ENCODE data around the gene SENP3. TPM values are rescaled to one million over a fixed set of nuclear protein-coding genes. Genes with fewer than 3 reads are reported as not detected.

The SENP3 gene
- total and polyA plus RNA-seq, 12 donors: 28.4 to 72.4 (median 43.9) TPM

DNA sequence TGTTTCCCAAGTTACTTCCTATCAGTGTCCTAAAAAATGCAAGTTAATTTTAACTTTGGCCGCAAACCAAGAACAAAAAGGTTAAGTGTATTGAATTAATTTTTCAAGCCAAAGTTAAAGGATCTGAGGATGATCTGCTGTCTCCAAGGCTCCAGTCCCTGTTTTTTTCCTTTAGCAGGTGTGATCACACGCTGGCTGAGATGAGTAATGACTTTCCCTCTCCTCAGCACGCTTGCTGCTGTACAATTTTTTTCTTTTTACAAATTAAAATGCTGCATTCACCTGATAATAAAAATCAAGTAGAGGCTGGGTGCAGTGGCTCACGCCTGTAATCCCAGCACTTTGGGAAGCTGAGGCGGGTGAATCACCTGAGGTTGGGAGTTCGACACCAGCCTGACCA is 16.8 kb upstream of the SENP3 start:
- 48 to 54% (median 52%) methylated on average over 6 of the region's 6 CpGs for WGBS, 4 donors

DNA sequence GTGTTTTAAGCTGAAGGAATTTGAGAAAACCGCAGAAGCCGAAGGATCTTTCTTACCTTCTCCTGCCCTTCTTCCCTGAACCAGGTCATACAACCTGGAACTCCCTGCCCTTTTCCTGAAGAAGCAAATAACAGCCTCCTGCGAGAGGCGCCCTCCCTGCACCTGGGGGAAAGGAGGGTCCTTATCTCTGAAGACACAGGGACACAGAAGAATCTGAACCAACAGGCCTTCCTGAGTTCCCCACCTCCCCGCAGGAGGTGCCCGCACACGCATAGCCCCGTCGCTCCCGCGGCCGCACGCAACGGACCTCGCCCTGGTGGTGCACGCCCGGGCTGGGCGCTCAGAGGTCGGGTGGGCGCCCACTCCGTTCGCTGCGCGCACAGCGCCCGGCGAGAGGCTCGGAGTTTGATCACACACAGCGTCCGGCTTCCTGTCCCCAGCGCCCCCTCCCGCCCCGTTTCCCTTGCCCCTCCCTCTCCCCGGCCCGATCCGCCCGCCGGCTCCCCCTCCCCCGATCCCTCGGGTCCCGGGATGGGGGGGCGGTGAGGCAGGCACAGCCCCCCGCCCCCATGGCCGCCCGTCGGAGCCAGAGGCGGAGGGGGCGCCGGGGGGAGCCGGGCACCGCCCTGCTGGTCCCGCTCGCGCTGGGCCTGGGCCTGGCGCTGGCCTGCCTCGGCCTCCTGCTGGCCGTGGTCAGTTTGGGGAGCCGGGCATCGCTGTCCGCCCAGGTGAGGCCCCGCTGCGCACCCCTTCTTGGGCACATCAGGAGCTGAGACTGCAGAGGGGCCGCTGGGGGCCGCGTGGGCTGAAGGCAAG is 12.9 kb upstream of the SENP3 start, which contains the start of gene TNFSF12:
Gene TNFSF12 (plus strand): TSS at position 474 of the 816 bp plus-strand sequence. CDS start 96 bp downstream, at position 570.
- H3K27ac ChIP-seq: peak within 1 kb of the TSS; percentile 17 to 90 (median 81)
- no peaks in the 10 kb centered on the region for H3K36me3 ChIP-seq (replicated peaks in 1 of 2)
- peak; percentile 11 to 24 for TF ChIP-seq POLR2A (IDR thresholded peaks at IDR 0.05)
- TF ChIP-seq, protein P1, sequence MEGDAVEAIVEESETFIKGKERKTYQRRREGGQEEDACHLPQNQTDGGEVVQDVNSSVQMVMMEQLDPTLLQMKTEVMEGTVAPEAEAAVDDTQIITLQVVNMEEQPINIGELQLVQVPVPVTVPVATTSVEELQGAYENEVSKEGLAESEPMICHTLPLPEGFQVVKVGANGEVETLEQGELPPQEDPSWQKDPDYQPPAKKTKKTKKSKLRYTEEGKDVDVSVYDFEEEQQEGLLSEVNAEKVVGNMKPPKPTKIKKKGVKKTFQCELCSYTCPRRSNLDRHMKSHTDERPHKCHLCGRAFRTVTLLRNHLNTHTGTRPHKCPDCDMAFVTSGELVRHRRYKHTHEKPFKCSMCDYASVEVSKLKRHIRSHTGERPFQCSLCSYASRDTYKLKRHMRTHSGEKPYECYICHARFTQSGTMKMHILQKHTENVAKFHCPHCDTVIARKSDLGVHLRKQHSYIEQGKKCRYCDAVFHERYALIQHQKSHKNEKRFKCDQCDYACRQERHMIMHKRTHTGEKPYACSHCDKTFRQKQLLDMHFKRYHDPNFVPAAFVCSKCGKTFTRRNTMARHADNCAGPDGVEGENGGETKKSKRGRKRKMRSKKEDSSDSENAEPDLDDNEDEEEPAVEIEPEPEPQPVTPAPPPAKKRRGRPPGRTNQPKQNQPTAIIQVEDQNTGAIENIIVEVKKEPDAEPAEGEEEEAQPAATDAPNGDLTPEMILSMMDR (IDR thresholded peaks at IDR 0.05): peak in 5 of 6 experiments; percentile 6 to 41 (median 32)
- H3K9me3 ChIP-seq (replicated peaks in 1 of 3): no peaks in the 10 kb centered on the region
- DNase-seq: peak; percentile 52 to 75 (median 66)
- peak within 1 kb of the TSS; percentile 65 to 83 (median 73) for H3K4me3 ChIP-seq
- H3K27me3 ChIP-seq: no peaks in the 10 kb centered on the region
- 0 to 4% (median 1%) methylated on average over 5 to 64 of the region's 65 CpGs for WGBS, 4 donors
- peaks cover 19 to 23% of the 10 kb centered on the region in 2 donors for H3K4me1 ChIP-seq (replicated peaks in 1 of 2)
- intact Hi-C loops (cut with DNase I): no loop called here

More for the DNA sequence above, 16.8 kb upstream of the SENP3 start:
- TF ChIP-seq, protein P1 (IDR thresholded peaks at IDR 0.05): no peak
- TF ChIP-seq POLR2A (IDR thresholded peaks at IDR 0.05): no peak
- Histone ChIP-seq H3K27me3 (no peaks in the 10 kb centered on the region), H3K27ac (peak overlapping the region in 3 of 5 donors; percentile 35 to 78 (median 44)), H3K4me1 (replicated peaks in 1 of 2) (peaks cover 16 to 19% of the 10 kb centered on the region in 2 donors), H3K36me3 (replicated peaks in 1 of 2) (no peaks in the 10 kb centered on the region), H3K9me3 (replicated peaks in 1 of 3) (no peaks in the 10 kb centered on the region), H3K4me3 (no peak overlapping the region)
- intact Hi-C loops (cut with DNase I): no loop called here
- DNase-seq: no peak

DNA sequence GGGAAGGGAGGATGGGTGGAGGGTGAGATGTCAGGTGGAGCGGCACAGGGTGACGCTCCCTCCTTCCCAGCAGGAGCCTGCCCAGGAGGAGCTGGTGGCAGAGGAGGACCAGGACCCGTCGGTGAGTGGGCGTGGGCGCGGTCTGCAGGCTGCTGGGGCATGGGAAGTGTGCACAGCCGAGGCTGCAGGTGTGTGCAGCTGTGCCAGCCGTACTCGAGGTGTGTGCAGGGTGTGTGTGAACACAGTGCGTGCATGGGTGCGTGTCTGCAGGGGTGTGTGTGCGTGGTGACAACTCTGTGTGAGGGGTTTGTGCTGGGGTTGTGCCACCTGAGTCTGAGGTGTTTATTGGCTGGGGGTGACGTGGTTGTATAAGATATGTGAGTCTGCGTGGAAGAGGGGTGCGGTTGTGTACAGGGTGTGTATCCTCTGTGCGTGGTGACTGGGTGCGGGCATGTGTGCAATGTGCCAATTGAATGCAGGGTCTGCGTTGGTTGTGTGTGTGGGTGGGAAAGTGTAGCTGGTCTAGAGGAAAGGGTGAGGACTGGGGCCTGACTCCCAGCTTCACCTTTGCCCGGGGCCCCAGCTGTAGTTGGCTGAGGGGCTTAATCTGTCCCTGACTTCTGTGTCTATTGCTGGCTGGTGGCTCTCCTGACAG is 12.2 kb upstream of the SENP3 start:
- peaks cover 15 to 21% of the 10 kb centered on the region in 2 donors for H3K4me1 ChIP-seq (replicated peaks in 1 of 2)
- TF ChIP-seq, protein P1 (IDR thresholded peaks at IDR 0.05): no peak
- no peak for TF ChIP-seq POLR2A (IDR thresholded peaks at IDR 0.05)
- H3K36me3 ChIP-seq (replicated peaks in 1 of 2): no peaks in the 10 kb centered on the region
- H3K27me3 ChIP-seq: no peaks in the 10 kb centered on the region
- intact Hi-C loops (cut with DNase I): loop anchor here in 1 of 2 donors (10.0 kb wide), 1 partner anchor 195 kb away; the partner anchor contains the start of genes KCTD11 and TMEM95
- DNase-seq: peak in 1 of 7 donors; percentile 28
- 41 to 69% (median 51%) methylated on average over 10 to 20 of the region's 20 CpGs for WGBS, 4 donors
- H3K4me3 ChIP-seq: peak overlapping the region; percentile 16 to 83 (median 73)
- H3K9me3 ChIP-seq (replicated peaks in 1 of 3): no peaks in the 10 kb centered on the region
- peak overlapping the region; percentile 17 to 90 (median 81) for H3K27ac ChIP-seq

DNA sequence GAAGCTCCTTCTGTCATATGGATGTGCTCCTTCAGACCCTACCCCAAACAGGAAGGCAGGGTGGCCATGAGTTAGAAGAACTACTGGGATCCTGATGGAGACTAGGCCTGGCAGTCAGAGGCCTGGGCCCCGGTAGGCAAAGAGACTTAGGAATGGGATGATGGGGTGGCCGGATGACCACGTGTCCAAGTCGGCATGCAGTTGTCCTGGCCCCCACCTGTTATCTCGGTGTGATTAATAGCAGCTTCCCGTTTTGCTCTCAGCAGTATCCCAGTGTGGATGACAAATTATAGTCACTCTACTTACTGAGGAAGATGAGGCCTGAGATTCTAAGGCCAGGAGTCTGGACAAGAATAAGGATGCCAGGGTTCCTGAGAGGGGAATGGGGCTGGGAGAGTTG is 11.4 kb upstream of the SENP3 start:
- 33 to 69% (median 53%) methylated on average over 4 to 6 of the region's 6 CpGs for WGBS, 4 donors
- no peak for DNase-seq
- no peaks in the 10 kb centered on the region for H3K36me3 ChIP-seq (replicated peaks in 1 of 2)
- TF ChIP-seq, protein P1 (IDR thresholded peaks at IDR 0.05): no peak
- no peak for TF ChIP-seq POLR2A (IDR thresholded peaks at IDR 0.05)
- intact Hi-C loops (cut with DNase I): loop anchor here in 1 of 2 donors (10.0 kb wide), 1 partner anchor 196 kb away; the partner anchor contains the start of genes KCTD11 and TMEM95
- H3K27me3 ChIP-seq: no peaks in the 10 kb centered on the region
- no peaks in the 10 kb centered on the region for H3K9me3 ChIP-seq (replicated peaks in 1 of 3)
- H3K4me3 ChIP-seq: no peak overlapping the region
- H3K27ac ChIP-seq: peak overlapping the region in 2 of 5 donors; percentile 81 to 90
- peaks cover 13 to 15% of the 10 kb centered on the region in 2 donors for H3K4me1 ChIP-seq (replicated peaks in 1 of 2)

Measured in adrenal gland (tissue), 12 donors.